Inferior parietal cortex (tissue), 1 donor: Measurements from ENCODE around the gene GPR176.

Source experiments
- DNase-seq: peaks from one replicate; pipeline ENCODE4 v3.0.0-alpha.2; 2016; ENCODE audit errors: extremely low spot score

GPR176 gene

GRCh38 chr15:39804026-39804425 is 116.0 kb downstream of the GPR176 start:
- DNase-seq: no peak

GRCh38 chr15:39803016-39803415 is 117.0 kb downstream of the GPR176 start:
- no peak for DNase-seq

- no peak for DNase-seq
Observed at GRCh38 chr15:39801641-39802309, 118.3 kb downstream of the GPR176 start.

- no peak for DNase-seq
Observed at GRCh38 chr15:39799552-39800011, 120.5 kb downstream of the GPR176 start.

GRCh38 chr15:39798382-39798781 is 121.7 kb downstream of the GPR176 start:
- no peak for DNase-seq

- no peak for DNase-seq
Observed at GRCh38 chr15:39797407-39797806, 122.7 kb downstream of the GPR176 start.

- no peak for DNase-seq
Observed at GRCh38 chr15:39796601-39797000, 123.5 kb downstream of the GPR176 start.

- no peak for DNase-seq
Observed at GRCh38 chr15:39795486-39795885, 124.6 kb downstream of the GPR176 start.

- no peak for DNase-seq
Observed at GRCh38 chr15:39794954-39795353, 125.1 kb downstream of the GPR176 start.

GRCh38 chr15:39793923-39794322 is 126.1 kb downstream of the GPR176 start:
- DNase-seq: no peak

GRCh38 chr15:39792844-39793335 is 127.2 kb downstream of the GPR176 start:
- no peak for DNase-seq

- no peak for DNase-seq
Observed at GRCh38 chr15:39792025-39792843, 127.8 kb downstream of the GPR176 start.

- DNase-seq: no peak
Observed at GRCh38 chr15:39789736-39790135, 130.3 kb downstream of the GPR176 start.

- no peak for DNase-seq
Observed at GRCh38 chr15:39788800-39789565, 131.1 kb downstream of the GPR176 start.

- no peak for DNase-seq
Observed at GRCh38 chr15:39788108-39788507, 132.0 kb downstream of the GPR176 start.

- DNase-seq: no peak
Observed at GRCh38 chr15:39787479-39787878, 132.6 kb downstream of the GPR176 start.

GRCh38 chr15:39786447-39787056 is 133.5 kb downstream of the GPR176 start:
- DNase-seq: peak; percentile 85

- peak; percentile 13 for DNase-seq
Observed at GRCh38 chr15:39785841-39786240, 134.2 kb downstream of the GPR176 start.

- no peak for DNase-seq
Observed at GRCh38 chr15:39785139-39785538, 134.9 kb downstream of the GPR176 start.

GRCh38 chr15:39784638-39785037 is 135.4 kb downstream of the GPR176 start:
- DNase-seq: no peak

- DNase-seq: no peak
Observed at GRCh38 chr15:39784125-39784524, 135.9 kb downstream of the GPR176 start.
